ENCODE results near the gene ZNF367. TPM values are rescaled to one million over a fixed set of nuclear protein-coding genes. Genes with fewer than 3 reads are reported as not detected.
A peak's percentile ranks its signal among the peaks of the same experiment; 100 is the strongest.

The ZNF367 gene
- total RNA-seq, 2 donors from 2014 or later, result 22.6 to 24.7 TPM

DNA sequence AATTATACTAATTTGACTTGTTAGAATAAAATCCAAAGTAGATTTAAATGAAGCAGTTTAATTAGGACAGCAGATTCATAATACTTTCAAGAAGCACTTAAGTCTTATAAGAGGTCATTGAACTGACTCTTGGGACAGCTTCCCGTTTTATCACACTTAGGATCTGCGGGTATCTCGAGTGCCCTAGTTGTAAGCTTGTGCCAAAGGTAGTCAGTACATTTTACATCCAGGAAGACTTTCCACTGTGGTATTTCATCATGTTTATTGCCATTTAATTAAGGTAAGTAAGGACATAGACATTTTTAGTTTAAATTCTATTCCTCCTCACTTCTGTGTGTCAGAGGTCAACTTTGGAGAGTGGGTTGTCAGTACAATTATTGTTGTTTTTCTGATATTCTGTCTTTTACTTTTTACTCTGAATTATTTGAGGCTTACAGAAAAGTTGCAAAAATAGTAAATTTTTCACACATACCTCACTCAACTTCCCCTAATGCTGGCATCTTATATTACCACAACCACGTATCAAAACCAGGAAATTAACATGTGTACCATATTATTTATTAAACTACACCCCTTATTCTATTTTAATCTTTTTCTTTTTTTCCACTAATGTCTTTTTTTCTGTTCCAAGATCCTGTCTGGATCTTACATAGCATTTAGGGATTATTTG is 7.5 kb upstream of the ZNF367 start:
- Mint-ChIP-seq H3K4me1 (ENCODE audit: low read depth) (peaks cover 15% of the 10 kb centered on the region), H3K4me3 (no peak overlapping the region), H3K27me3 (ENCODE audit: low read depth) (no peaks in the 10 kb centered on the region), H3K9me3 (no peaks in the 10 kb centered on the region), H3K27ac (no peak overlapping the region), H3K36me3 (ENCODE audit: insufficient read depth in 2 of 2) (no peaks in the 10 kb centered on the region)
- ATAC-seq (replicated peaks in 1 of 2), result no peak
- DNase-seq, result no peak

DNA sequence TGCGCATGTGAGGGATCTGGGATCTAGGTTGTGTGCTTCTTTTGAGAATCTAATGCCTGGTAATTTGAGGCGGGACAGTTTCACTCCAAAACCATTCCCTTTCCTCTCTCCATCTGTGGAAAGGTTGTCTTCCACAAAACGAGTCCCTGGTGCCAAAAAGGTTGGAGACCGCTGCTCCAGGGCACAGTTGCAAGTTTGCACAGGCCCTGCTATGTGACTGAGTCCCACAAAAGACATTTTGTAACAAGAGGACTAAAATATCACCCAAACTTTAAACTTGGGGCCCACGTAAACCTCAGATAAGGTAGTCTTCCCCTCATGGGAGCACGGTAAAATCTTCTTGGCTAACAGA is 5.8 kb upstream of the ZNF367 start:
- H3K27me3 Mint-ChIP-seq (ENCODE audit: low read depth), result no peaks in the 10 kb centered on the region
- H3K4me3 Mint-ChIP-seq, result no peak overlapping the region
- peaks cover 28% of the 10 kb centered on the region for H3K4me1 Mint-ChIP-seq (ENCODE audit: low read depth)
- no peak overlapping the region for H3K27ac Mint-ChIP-seq
- DNase-seq (no peak), ATAC-seq (replicated peaks in 1 of 2) (no peak)
- no peaks in the 10 kb centered on the region for H3K36me3 Mint-ChIP-seq (ENCODE audit: insufficient read depth in 2 of 2)
- no peaks in the 10 kb centered on the region for H3K9me3 Mint-ChIP-seq

DNA sequence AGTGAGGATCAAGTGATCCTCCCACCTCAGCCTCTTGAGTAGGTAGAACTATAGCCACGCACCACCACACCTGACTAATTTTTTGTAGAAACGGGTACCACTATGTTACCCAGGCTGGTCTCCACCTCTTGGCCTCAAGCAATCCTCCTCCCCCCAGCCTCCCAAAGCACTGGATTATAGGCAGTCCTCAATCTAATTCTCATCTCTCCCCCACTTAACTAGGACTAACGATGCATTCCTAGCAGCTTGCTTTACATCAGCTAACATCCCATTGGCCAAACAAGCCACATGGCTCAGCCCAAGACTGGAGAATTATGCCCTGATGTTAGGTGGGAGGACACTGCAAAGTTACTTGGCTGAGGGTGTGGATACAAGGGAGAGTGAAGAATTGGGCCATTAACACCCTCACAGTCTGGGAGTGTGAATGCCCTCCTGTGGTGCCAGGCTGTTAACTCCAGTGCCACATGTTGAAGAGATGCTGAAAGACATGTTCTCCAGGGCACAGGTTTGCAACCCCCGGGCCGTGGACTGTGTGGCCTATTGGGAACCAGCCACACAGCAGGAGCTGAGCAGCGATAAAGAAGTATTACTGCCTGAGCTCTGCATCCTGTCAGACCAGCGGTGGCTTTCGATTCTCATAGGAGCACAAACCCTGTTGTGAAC is 5.3 kb upstream of the ZNF367 start:
- H3K9me3 Mint-ChIP-seq, result no peaks in the 10 kb centered on the region
- no peaks in the 10 kb centered on the region for H3K27me3 Mint-ChIP-seq (ENCODE audit: low read depth)
- DNase-seq, result no peak
- ATAC-seq (replicated peaks in 1 of 2), result no peak
- no peak overlapping the region for H3K4me3 Mint-ChIP-seq
- no peaks in the 10 kb centered on the region for H3K36me3 Mint-ChIP-seq (ENCODE audit: insufficient read depth in 2 of 2)
- H3K4me1 Mint-ChIP-seq (ENCODE audit: low read depth), result peaks cover 28% of the 10 kb centered on the region
- no peak overlapping the region for H3K27ac Mint-ChIP-seq

DNA sequence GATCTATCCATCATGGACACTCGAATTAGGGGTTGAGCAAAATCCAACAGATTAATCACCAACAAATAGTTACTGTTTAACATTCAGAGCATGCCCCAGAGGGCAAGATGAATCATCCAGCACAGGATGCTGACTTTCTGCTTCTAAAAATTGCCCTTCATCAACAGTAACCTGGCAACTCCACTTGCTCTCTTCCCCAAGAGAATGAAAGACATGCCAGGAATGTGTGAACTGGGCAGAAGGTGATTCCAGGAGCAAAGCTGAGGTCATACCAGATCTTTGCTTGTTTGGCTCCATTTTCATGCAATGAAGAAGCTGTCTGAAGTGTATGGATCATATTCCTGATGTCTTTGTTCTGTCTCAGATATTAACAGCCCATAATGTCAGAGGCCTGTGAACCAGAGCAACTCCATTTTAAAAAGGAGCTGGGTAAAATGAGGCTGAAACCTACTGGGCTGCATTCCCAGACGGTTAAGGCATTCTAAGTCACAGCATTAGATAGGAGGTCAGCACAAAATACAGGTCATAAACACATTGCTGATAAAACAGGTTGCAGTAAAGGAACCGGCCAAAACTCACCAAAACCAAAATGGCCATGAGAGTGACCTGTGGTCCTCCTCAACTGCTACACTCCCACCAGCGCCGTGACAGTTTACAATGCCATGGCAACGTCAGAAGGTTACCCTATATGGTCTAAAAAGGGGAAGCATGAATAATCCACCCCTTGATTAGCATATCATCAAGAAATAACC is 2.5 kb upstream of the ZNF367 start:
- DNase-seq (peak; percentile 26), ATAC-seq (replicated peaks in 1 of 2) (no peak)
- H3K27me3 Mint-ChIP-seq (ENCODE audit: low read depth), result no peaks in the 10 kb centered on the region
- peak overlapping the region; percentile 87 to 91 for H3K4me3 Mint-ChIP-seq
- peaks cover 3 to 4% of the 10 kb centered on the region in 2 donors for H3K36me3 Mint-ChIP-seq (ENCODE audit: insufficient read depth in 2 of 2)
- H3K27ac Mint-ChIP-seq, result peak overlapping the region; percentile 97
- no peaks in the 10 kb centered on the region for H3K9me3 Mint-ChIP-seq
- H3K4me1 Mint-ChIP-seq (ENCODE audit: low read depth), result peaks cover 36% of the 10 kb centered on the region

DNA sequence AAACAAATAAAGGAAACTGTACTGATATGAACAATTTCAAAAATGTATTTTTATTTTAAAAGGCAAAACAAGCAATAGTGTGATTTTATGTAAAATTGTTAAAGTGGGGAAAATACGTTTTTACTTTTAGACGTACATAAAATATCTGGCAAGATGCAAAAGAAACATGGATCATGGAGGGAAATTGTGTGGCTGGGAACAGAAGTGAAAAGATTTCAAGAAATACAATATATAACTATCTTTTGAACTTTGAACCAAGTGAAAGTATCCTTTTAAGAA is 1.5 kb upstream of the ZNF367 start:
- DNase-seq (no peak), ATAC-seq (replicated peaks in 1 of 2) (no peak)
- no peaks in the 10 kb centered on the region for H3K9me3 Mint-ChIP-seq
- H3K27me3 Mint-ChIP-seq (ENCODE audit: low read depth), result no peaks in the 10 kb centered on the region
- peak overlapping the region; percentile 97 for H3K27ac Mint-ChIP-seq
- H3K4me1 Mint-ChIP-seq (ENCODE audit: low read depth), result peaks cover 42% of the 10 kb centered on the region
- peak overlapping the region; percentile 87 to 91 for H3K4me3 Mint-ChIP-seq
- H3K36me3 Mint-ChIP-seq (ENCODE audit: insufficient read depth in 2 of 2), result peaks cover 3 to 4% of the 10 kb centered on the region in 2 donors

DNA sequence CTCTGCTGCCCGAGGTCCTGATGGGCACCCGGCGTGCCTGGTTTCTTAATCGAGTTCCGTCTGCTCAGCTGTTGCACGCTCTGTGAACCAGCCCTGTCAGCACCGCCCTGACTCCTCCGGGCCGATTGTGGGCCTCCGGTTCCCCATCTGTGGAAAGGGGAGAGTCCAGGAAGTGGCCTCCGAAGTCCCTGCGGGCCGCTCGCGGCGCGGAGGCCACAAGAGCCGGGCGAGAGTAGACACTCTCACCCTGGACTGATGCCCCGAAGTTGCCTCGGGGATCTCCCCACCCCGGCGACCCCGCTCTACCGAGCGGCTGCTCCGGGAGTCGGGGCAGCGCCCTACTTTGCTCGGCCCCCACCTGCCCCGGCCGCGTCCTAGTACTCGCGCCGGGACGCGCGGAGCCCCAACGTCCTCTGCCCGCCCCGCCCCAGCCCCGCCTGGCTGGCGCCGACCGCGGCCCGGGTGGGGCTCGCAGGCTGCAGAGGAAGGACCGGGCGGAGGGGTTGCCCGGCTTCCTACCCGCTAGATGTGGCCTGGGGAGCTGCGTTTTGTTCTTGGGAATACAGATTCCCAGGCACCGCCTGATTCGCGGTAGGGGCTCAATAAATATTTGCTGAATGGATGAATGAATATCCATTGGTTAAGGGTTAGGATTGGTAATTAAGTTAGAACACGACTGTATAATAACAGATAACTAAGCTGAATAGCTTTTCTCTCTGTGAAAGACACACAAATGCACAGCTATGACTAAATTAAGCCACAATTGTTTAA is 935 bp upstream of the ZNF367 start:
- H3K4me1 Mint-ChIP-seq (ENCODE audit: low read depth), result peaks cover 47% of the 10 kb centered on the region
- ATAC-seq (replicated peaks in 1 of 2) (peak; percentile 49 to 53), DNase-seq (peak; percentile 71 to 79)
- peak overlapping the region; percentile 97 for H3K27ac Mint-ChIP-seq
- peak overlapping the region; percentile 87 to 91 for H3K4me3 Mint-ChIP-seq
- no peaks in the 10 kb centered on the region for H3K27me3 Mint-ChIP-seq (ENCODE audit: low read depth)
- no peaks in the 10 kb centered on the region for H3K9me3 Mint-ChIP-seq
- H3K36me3 Mint-ChIP-seq (ENCODE audit: insufficient read depth in 2 of 2), result peaks cover 3 to 4% of the 10 kb centered on the region in 2 donors

DNA sequence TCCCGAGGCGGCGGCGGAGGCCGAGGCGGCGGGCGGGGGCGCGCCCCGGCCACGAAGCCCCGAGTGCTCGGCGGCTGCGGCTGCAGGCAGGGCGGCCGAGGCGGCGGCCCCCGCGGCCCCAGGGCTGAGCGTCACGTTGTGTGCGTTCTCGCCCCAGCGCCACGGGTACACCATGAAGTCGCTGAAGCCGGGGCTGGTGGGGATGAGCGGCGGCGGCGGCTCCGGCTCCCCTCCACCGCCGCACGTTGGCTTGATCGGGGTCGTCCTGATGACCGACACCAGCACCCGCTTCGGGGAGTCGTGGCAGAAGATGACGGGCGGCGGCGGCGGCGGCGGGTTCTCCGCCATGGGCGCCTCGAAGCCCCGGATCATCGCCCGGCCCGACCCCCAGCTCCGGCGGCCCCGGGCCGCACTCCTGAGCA is 498 bp downstream of the ZNF367 start:
- Mint-ChIP-seq H3K27me3 (ENCODE audit: low read depth) (no peaks in the 10 kb centered on the region), H3K9me3 (no peaks in the 10 kb centered on the region), H3K36me3 (ENCODE audit: insufficient read depth in 2 of 2) (peaks cover 3 to 4% of the 10 kb centered on the region in 2 donors), H3K4me1 (ENCODE audit: low read depth) (peaks cover 61% of the 10 kb centered on the region), H3K4me3 (peak overlapping the region; percentile 84 to 91), H3K27ac (peak overlapping the region; percentile 92)
- no peak for DNase-seq
- peak; percentile 2 for ATAC-seq (replicated peaks in 1 of 2)

DNA sequence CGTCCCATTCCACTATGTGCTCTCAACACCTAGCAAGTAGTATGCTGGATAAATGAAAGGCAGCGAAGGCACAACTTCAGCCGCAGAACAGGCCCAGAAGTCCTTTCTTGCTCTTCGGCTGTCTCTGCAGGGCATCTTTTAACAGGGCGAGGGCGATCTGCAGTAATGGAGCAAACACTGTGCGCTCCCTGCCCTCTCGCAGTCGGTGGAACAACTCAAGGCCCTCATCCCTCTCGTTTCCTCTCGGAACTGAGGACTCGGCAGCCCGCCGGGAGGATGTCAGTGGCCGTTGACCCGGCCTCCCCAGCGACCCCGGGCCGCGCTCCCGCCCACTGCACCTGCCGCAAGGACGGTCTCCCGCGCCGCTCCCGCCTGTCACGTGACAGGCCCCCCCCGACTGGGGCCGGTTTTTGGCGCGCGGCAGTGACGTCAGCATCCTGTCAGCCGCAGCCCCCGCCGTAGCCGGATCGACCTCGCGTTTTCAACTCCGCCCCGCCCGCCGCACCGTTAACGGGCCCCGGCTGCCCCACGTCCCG is 1.1 kb downstream of the ZNF367 start:
- H3K27me3 Mint-ChIP-seq (ENCODE audit: low read depth), result no peaks in the 10 kb centered on the region
- ATAC-seq (replicated peaks in 1 of 2) (peak; percentile 15 to 22), DNase-seq (peak; percentile 89 to 90)
- H3K9me3 Mint-ChIP-seq, result no peaks in the 10 kb centered on the region
- H3K4me3 Mint-ChIP-seq, result peak overlapping the region; percentile 88 to 95
- H3K4me1 Mint-ChIP-seq (ENCODE audit: low read depth), result peaks cover 67% of the 10 kb centered on the region
- peaks cover 3 to 4% of the 10 kb centered on the region in 2 donors for H3K36me3 Mint-ChIP-seq (ENCODE audit: insufficient read depth in 2 of 2)
- H3K27ac Mint-ChIP-seq, result peak overlapping the region; percentile 91

DNA sequence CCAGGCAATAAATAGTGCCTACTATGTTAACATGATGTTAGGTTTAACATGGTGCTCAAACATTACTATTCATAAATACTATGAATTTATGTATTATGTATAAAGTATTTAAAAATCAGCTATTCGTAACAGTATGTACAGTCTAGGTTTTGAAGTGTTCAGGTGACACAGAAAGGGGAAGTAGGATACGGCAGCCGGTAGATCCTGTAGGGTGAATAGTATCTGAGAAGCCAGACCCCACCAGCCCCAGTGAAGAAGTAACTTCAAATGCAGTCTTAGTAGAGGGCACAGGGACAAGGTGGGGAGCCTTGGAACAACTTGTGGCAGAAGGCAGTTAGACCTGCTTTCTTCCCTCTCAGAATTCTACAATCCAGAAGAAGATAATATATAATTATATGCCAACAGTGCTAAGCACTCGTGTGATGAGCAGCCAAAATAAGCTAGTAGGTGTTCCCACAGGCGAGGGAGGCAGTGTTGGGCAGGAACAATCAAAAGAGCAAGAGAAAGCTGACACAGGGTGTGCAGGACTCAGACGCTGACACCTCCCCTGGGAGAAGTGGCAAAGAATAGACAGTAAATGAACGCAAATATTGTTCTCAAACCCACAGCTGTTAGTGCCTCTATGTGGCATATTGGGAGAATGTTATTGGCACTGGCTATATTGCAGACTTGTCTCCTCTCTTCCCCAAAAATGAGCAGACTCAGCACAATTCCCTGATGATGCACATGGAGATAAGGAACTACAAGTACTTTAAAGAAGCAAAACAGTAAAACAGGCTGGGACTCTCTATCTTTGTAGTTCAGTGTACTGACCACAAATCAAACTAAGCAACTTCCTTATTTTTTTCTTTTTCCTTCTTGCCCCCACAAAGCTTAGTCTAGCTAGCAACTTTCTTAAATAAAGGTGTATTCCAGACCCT is 4.6 kb downstream of the ZNF367 start:
- Mint-ChIP-seq H3K4me1 (ENCODE audit: low read depth) (peaks cover 60% of the 10 kb centered on the region), H3K9me3 (no peaks in the 10 kb centered on the region), H3K27ac (peak overlapping the region; percentile 75), H3K4me3 (peak overlapping the region; percentile 57 to 64), H3K36me3 (ENCODE audit: insufficient read depth in 2 of 2) (peaks cover 7 to 10% of the 10 kb centered on the region in 2 donors), H3K27me3 (ENCODE audit: low read depth) (no peaks in the 10 kb centered on the region)
- peak in 1 of 2 donors; percentile 12 for DNase-seq
- no peak for ATAC-seq (replicated peaks in 1 of 2)

DNA sequence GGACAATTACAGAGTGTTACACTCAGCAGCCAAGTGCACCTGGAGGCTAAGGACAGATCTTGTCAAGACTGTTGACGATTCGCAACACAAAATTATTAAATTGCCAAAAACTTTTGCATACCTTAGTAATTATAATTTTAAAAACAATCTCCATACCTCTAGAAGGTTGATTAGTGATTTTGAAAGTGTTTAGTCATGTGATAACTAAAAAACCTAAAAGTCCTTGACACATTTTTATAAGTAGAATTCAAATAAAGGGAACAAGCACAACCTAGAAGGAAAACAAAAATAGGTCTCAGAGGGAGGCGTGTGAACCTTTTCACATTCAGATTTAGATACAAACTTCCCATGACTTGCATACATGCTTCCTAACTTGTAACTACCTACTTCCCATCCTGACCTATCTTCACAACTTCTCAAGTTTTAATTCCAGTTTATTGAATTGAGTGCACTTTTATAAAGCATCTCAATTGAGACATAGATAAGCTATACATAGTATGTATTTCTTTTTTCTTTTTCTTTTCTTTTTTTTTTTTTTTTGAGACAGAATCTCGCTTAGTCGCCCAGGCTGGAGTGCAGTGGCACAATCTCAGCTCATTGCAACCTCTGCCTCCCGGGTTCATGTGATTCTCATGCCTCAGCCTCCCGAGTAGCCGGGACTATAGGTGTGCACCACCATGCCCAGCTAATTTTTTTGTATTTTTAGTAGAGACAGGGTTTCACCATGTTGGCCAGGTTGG is 5.8 kb downstream of the ZNF367 start:
- ATAC-seq (replicated peaks in 1 of 2) (no peak), DNase-seq (no peak)
- peak overlapping the region; percentile 75 for H3K27ac Mint-ChIP-seq
- H3K36me3 Mint-ChIP-seq (ENCODE audit: insufficient read depth in 2 of 2), result peaks cover 9 to 12% of the 10 kb centered on the region in 2 donors
- H3K27me3 Mint-ChIP-seq (ENCODE audit: low read depth), result no peaks in the 10 kb centered on the region
- no peaks in the 10 kb centered on the region for H3K9me3 Mint-ChIP-seq
- H3K4me1 Mint-ChIP-seq (ENCODE audit: low read depth), result peaks cover 66% of the 10 kb centered on the region
- H3K4me3 Mint-ChIP-seq, result peak overlapping the region in 1 of 2 donors; percentile 64

DNA sequence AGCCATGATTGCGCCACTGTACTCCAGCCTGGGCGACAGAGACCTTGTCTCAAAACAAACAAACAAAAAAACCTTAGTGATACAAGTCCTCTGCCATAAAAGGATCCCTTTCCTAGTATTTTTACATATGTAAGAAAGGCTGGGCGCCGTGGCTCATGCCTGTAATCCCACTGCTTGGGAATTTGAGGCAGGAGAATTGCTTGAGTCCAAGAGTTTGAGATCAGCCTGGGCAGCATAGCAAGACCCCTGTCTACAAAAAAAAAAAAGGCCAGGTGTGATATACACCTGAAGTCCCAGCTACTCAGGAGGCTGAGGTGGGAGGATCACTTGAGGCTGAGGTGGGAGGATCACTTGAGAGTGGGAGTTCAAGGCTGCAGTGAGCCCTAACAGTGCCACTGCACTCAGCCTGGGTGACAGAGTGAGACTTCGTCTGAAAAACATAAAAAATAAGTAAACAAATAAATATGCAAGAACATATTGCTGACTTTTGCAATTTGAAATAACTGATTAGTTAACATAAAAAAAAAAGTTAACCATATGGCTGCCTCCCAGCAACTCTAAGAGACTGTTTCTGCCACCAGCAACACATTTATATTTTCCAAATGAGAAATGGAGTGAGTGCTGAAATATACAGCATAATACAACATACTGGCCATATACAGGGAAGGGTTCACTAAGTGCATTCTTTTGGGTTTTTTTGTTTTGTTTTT is 6.9 kb downstream of the ZNF367 start:
- H3K36me3 Mint-ChIP-seq (ENCODE audit: insufficient read depth in 2 of 2), result peaks cover 6 to 12% of the 10 kb centered on the region in 2 donors
- no peak overlapping the region for H3K4me3 Mint-ChIP-seq
- H3K4me1 Mint-ChIP-seq (ENCODE audit: low read depth), result peaks cover 64% of the 10 kb centered on the region
- H3K27me3 Mint-ChIP-seq (ENCODE audit: low read depth), result no peaks in the 10 kb centered on the region
- no peaks in the 10 kb centered on the region for H3K9me3 Mint-ChIP-seq
- ATAC-seq (replicated peaks in 1 of 2) (no peak), DNase-seq (no peak)
- H3K27ac Mint-ChIP-seq, result no peak overlapping the region

Measured in activated T-cell treated with anti-CD3 and anti-CD28 coated beads, Interleukin-2, amount 50 U/mL, for 72 hours (primary cell).